HG03378 (cell line): ENCODE data around the gene LRRC32.
"Not testable (repeated sequence)": the region's sequence is repeated elsewhere in the genome, so short reads cannot be mapped to it uniquely, and the experiment has no call there.

Source experiments
- ATAC-seq: cut with Tn5 transposase; IDR thresholded peaks from one replicate; pipeline ENCODE4 v1.9.1; 2021; ENCODE audit warnings: mild to moderate bottlenecking, moderate library complexity; ENCODE audit not compliant: unreplicated experiment

The LRRC32 gene

GRCh38 chr11:76616676-76617552, 53.6 kb downstream of the LRRC32 start:
- no peak for ATAC-seq

- no peak for ATAC-seq
Observed at GRCh38 chr11:76615950-76616349, 54.6 kb downstream of the LRRC32 start.

GRCh38 chr11:76614471-76615179, 55.9 kb downstream of the LRRC32 start:
- ATAC-seq = no peak

GRCh38 chr11:76613901-76614300, 56.6 kb downstream of the LRRC32 start:
- ATAC-seq = no peak

- no peak for ATAC-seq
Observed at GRCh38 chr11:76612226-76612625, 58.3 kb downstream of the LRRC32 start.

- ATAC-seq = no peak
Observed at GRCh38 chr11:76610871-76611475, 59.6 kb downstream of the LRRC32 start.

- ATAC-seq = no peak
Observed at GRCh38 chr11:76610371-76610770, 60.2 kb downstream of the LRRC32 start.

GRCh38 chr11:76609736-76610370, 60.7 kb downstream of the LRRC32 start:
- ATAC-seq = no peak

GRCh38 chr11:76608879-76609460, 61.6 kb downstream of the LRRC32 start:
- not testable (repeated sequence) for ATAC-seq

GRCh38 chr11:76608228-76608627, 62.3 kb downstream of the LRRC32 start:
- not testable (repeated sequence) for ATAC-seq
